Measurements from ENCODE around the gene ARHGDIB. TPM values are rescaled to one million over a fixed set of nuclear protein-coding genes. Genes with fewer than 3 reads are reported as not detected.

ARHGDIB gene
- total RNA-seq, 1 experiment from 2014 or later: 4.3 TPM

DNA sequence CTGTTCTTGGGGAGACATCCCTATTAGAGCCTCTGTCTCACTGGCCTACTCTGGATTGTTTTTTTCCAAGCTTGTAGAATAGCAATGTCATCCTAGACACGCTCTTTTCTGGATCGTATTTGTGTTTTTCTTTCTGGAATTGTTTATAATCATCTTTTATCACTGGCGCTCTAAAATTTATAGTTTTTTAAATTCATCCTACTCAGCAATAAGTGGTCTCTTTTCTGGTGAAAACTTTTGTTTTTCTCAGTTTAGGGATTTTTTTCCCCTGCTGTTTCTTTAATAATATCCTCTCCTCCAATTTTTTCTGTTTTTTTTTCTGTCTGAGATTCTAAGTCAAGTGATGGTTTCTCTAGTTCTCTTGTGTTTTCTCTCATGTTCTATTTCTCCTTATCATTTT is 36.6 kb upstream of the ARHGDIB start:
- H2AFZ ChIP-seq (ENCODE audit: low read depth, low read length, poor library complexity, severe bottlenecking): no peak overlapping the region
- CTCF ChIA-PET: no interaction called here
- DNase-seq (ENCODE audit: low read depth, low spot score) (no peak), ATAC-seq (no peak)
- BruUV-seq (replicated peaks): no TSS peak
- no peaks in the 10 kb centered on the region for H3K79me2 ChIP-seq (ENCODE audit: insufficient read depth, low read length)
- H3K36me3 ChIP-seq (ENCODE audit: control insufficient read depth in 1 of 2, insufficient read depth in 2 of 2, low read length in 2 of 2): no peaks in the 10 kb centered on the region
- H4K20me1 ChIP-seq (ENCODE audit: insufficient read depth): no peaks in the 10 kb centered on the region
- H3K4me2 ChIP-seq (ENCODE audit: low read length): no peak overlapping the region
- intact Hi-C loops (cut with micrococcal nuclease): loop anchor here (2.0 to 10.0 kb wide), 2 partner anchors 61 to 813 kb away; no protein-coding TSS in a partner anchor
- POLR2A ChIA-PET: no interaction called here
- H3K9me2 ChIP-seq (ENCODE audit: insufficient read depth): no peaks in the 10 kb centered on the region
- H3K9me3 ChIP-seq (ENCODE audit: control insufficient read depth in 1 of 2, insufficient read depth in 1 of 2, low read depth in 1 of 2, low read length in 2 of 2): no peaks in the 10 kb centered on the region
- H3K27me3 ChIP-seq (ENCODE audit: insufficient read depth, low read length): peaks cover 28% of the 10 kb centered on the region
- RAD21 ChIA-PET (ENCODE audit: low non-redundant PET in 1 of 2, low total read pairs in 2 of 2, uncharacterized antibody in 2 of 2, unreplicated experiment in 2 of 2): no interaction called here
- H3K9ac ChIP-seq (ENCODE audit: low read length): no peak overlapping the region
- H3K4me1 ChIP-seq (ENCODE audit: control insufficient read depth in 1 of 2, insufficient read depth in 2 of 2, low read length in 2 of 2): no peaks in the 10 kb centered on the region
- no peak overlapping the region for H3K4me3 ChIP-seq (replicated peaks in 1 of 2; ENCODE audit: low read depth in 1 of 2, low read length in 2 of 2)
- no peak overlapping the region for H3K27ac ChIP-seq (ENCODE audit: low read depth, low read length)
- TF ChIP-seq ZNF274 (IDR thresholded peaks at IDR 0.05; ENCODE audit: low read depth, low read length) (no peak), EGR1 (IDR thresholded peaks at IDR 0.05; ENCODE audit: low read depth) (no peak), CBX3 (IDR thresholded peaks at IDR 0.05; ENCODE audit: low read depth) (no peak), RAD21 (IDR thresholded peaks at IDR 0.05; ENCODE audit: low read depth) (no peak), POLR2AphosphoS5 (IDR thresholded peaks at IDR 0.05; ENCODE audit: low read depth, low read length) (no peak), SIN3A (IDR thresholded peaks at IDR 0.05; ENCODE audit: low read depth) (no peak), CEBPB (IDR thresholded peaks at IDR 0.05; ENCODE audit: low read depth) (no peak), ELF1 (IDR thresholded peaks at IDR 0.05; ENCODE audit: borderline replicate concordance, low read depth) (no peak), FOSL1 (IDR thresholded peaks at IDR 0.05; ENCODE audit: low read depth) (no peak), EZH2phosphoT487 (IDR thresholded peaks at IDR 0.05; ENCODE audit: borderline replicate concordance) (no peak), JUND (IDR thresholded peaks at IDR 0.05) (no peak), POLR2A (IDR thresholded peaks at IDR 0.05; ENCODE audit: borderline replicate concordance, extremely low read depth, insufficient read depth, insufficient read length) (no peak)
- TF ChIP-seq, protein P1, sequence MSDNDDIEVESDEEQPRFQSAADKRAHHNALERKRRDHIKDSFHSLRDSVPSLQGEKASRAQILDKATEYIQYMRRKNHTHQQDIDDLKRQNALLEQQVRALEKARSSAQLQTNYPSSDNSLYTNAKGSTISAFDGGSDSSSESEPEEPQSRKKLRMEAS (IDR thresholded peaks at IDR 0.05): no peak
